Activated T-cell treated with anti-CD3 and anti-CD28 coated beads for 24 hours (primary cell): ENCODE measurements around the gene SDK1.
"Not testable (repeated sequence)": the region's sequence is repeated elsewhere in the genome, so short reads cannot be mapped to it uniquely, and the experiment has no call there.

Source experiments
- DNase-seq: peaks from one replicate; pipeline ENCODE4 v3.0.0-alpha.2; 2020; ENCODE audit warnings: low read depth

Gene SDK1

DNA sequence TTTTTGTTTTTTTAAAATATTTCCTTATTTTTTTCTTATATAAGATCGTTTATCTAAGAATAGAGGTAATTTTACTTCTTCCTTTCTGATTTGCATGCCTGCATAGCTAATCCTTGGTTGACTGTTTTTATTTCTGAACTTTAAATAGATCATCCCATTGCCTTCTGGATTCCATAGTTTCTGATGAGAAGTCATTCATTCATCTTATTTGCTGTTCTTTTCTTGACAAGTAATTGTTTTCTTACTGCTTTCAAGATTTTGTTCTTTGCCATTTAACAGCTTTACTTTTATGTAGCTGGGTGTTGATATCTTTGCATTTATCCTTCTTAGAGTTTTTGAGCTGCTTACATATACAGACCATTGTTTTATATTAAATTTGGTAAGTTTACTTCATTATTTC, 437.9 kb downstream of the SDK1 start:
- no peak for DNase-seq

DNA sequence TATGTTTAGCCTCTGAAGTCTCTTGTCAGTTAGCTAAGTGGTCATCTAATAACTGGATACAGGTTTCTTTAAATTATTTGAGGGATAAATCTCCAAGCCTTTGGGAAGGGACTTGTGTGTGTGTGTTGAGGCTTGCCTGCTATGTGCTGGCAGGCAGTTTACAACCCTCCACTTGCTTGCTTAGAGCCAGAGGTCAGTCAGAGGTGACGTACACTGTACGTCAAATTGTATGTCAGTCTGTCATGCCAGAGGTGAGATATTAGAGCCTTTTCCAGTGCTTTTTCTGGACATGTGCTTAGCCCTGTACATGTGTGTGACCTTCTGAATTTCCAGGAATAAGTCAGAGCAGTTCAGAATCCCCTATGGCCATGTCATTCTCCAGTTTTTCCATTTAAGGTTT, 438.9 kb downstream of the SDK1 start:
- DNase-seq, result no peak

DNA sequence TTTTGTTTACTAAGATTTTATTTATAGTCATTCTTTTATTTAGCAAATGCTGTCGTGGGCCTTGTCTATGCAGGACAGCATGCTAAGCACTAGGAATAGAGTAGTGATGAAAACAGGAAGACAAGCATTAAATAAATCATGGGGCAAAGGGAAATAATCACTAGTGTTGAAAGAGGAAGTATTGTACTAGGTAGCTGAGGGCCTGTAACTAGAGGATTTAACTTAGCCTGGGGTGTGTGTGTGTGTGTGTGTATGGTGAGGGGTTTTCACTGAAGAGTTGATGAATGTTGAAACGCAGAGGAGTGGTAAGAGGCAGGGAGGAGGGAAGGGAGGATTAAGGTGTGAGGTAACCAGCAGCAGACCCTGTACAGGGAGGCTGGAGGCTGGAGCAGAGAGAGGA, 446.4 kb downstream of the SDK1 start:
- DNase-seq, result no peak

DNA sequence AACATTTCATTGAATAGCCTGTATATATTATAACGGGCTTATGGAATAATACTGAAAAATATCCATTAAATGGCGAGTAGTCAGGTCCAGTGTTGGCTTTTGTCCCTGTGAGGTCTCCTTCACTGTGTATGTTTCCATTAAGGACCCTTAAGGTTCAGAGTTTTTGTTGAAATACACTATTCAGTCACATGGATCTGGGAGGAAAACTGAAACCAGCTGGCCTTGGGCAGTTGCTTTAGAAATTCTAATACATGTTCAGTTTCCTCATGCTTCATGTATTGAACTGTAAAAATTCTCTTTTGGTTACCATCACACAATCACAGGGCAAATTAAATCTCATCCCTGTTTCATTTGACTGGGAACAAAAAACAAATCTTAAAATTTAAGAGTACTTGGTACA, 447.3 kb downstream of the SDK1 start:
- DNase-seq, result no peak

DNA sequence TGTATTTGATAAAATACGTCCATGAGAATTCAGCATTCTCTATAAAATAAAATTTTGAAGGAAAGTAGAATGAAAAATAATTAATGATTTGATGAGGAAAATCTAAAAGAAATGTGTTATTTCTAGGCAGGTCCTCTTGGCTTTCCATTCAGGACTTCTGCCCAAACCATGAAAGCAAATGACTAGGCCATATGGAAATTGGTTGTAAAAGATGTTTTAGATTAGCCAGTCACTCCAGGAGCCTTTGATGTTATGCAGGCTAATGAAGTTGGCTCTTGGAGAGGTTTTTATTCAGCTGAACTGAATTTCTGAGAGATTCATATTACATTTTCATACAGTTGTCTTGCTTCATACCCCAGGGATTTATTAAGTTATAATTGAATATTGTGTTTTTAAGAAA, 452.8 kb downstream of the SDK1 start:
- no peak for DNase-seq

DNA sequence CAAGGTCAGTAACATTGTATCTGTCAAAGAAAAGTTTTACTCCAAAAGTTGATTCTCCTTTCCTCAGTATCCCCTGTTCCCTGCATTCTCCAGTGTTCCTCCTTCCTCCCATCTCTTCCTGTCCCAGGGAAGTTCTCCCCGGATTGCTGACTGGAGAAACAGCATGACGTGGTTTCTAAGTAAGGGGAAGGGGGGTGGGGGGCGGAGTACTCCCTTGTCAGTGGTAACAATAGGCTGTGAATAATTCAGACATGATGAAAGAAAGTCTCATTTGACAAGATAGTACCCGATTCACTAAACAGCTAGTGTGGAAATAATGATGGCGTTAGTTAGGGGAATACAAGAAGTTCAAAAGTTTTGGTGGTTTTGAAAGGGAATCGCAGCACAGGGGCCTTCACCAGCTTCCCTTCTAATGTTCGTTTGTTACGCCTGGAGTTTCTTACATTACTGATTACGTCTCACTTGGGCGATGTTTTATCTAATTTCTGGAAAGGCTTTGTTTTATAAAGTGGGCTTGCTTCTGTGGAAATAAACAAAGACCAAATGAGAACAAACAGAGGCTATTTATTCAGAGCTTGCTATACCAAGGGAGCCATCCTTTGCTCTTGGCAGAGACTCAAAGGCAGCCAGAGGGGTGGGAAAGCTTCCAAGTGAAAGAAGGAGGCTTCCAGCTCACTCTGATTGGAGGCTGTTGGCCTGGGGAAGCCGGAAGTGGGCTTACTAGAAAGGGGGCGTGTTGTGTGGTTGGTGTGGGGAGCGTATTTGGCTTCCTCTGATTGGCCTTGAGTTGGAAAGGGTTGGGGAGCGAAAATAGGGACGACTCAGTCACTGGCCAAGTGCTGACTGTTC, 453.7 kb downstream of the SDK1 start:
- no peak for DNase-seq

DNA sequence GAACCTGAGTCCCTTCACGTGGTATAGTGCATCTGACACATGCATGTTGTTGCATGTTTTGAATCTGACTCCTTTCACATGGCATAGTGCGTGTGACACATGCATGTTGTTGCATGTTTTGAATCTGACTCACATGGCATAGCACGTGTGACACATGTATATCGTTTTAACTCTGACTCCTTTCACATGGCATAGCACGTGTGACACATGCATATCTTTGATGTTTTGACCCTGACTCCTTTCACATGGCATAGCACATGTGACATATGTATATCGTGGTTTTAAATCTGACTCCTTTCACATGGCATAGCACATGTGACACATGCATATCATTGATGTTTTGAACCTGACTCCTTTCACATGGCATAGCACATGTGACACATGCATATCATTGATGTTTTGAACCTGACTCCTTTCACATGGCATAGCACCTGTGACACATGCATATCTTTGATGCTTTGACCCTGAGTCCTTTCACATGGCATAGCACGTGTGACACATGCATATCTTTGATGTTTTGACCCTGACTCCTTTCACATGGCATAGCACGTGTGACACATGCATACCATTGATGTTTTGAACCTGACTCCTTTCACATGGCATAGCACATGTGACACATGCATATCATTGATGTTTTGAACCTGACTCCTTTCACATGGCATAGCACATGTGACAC, 454.9 kb downstream of the SDK1 start:
- DNase-seq, result not testable (repeated sequence)

DNA sequence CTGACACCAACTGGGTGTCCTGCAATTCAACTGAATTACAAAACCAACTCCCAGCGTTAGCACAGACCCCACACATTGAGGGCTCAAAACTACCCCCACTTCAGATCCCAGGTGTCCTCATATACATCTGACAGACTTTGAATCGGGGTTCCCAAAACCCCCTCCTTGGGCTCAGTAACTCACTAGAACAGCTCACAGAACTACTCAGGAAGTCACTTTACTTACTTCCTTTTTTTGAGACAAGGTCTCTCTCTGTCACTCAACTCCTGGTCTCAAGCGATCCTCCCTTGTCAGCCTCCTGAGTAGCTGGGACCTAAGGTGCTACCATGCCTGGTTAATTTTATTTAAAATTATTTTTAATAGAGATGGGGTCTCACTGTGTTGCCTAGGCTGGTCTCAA, 456.0 kb downstream of the SDK1 start:
- no peak for DNase-seq

DNA sequence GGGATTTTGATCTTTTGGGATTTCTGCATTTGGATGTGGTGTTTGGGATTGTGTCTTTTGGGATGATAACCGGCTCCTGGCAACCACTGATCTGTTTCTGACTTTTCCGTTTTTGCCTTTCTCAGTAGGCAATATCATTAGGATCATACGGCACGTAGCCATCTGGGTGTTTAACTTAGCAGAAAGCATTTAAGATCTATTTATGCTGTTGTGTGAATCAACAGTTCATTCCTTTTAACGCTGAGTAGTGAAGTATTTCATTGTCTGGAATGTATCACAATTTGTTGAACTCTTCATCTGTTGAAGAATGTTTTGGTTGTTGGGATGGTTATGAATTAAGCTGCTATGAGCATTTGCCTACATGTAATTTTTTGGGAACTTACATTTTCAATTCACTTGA, 459.6 kb downstream of the SDK1 start:
- no peak for DNase-seq

DNA sequence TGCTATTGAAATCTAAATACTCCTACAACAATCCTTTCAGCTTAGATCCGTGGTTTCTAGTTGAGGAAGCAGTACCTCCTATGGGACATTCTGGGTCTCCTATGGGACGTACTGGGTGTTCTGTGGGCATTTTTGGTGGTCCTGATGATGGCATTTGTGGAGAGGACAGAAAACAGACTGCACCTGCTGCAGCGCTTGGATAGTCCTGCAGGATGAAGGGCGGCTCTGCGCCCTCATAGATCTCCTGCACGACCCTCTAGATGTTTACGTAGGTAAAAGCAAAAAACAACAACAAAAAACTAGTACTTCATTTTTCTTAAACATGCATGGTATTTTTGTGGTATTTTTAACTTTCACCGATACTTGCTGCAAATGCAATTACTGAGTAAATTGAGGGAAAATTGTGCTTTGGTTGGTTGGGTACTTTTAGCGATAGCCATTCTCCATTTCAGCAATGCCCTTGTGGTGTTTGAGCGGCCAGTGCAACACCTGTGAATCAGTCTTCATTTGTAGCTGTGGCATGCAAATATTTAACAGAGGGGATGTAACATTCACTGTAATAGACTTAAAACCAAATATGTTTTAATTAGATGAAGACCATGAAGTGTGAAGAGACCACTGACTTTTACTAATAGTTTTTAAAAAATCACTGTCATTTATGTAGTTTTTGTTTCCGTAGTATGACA, 461.2 kb downstream of the SDK1 start:
- DNase-seq, result no peak

DNA sequence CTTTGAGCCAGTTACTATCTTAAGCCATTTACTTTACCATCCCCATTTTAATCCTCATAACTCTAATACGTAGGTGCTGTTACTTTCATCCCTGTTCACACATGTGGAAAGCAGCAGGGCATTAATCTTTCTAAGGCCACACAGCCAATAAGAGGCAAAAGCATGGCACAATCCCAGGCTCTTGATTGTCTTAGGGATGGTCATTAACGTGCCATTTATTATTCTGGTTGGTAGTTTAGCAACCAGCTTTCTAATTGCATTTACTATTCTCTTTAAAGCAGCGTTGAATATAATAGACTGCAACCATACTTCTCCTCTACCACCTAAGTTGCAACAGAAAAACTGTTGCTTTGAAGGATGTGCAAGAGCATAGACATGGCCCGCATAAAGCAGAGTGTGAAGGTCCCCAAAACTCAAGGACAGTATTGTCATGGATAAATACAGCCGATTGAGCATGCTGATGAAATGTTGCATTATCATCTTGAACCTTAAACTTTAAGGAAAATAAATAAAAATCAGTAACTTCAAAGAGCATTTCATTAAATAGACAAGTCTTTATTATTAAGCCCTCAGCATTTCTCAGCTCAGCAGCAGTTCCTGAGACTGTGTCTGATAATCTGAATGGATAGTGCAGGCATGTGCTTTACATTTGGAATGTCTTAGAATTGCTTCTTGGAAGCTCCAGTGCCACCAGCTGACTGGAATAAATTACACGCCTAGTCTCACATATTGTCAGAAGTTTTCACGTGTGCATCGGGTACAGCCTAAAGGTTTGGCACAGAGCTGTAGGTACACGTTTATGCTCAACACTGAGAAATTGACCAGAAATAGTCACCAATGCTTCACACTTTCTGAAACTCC, 467.1 kb downstream of the SDK1 start:
- no peak for DNase-seq

DNA sequence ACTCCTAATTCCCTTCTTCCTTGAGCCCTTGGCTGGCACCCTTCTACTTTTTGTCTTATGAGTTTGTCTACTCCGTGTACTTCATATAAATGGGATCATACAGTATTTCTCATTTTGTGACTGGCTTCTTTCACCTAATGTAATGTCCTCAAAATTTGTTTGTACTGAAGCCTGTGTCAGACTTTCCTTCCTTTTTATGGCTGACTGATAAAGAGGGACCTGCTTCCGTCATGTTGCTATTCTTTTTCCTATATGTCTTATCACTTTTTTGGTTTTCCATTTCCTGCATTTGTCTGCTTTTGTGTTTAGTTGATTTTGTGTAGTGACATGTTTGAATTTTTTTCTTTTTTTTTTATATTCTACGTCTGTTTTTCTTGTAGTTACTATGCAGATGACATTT, 470.9 kb downstream of the SDK1 start:
- DNase-seq, result no peak

DNA sequence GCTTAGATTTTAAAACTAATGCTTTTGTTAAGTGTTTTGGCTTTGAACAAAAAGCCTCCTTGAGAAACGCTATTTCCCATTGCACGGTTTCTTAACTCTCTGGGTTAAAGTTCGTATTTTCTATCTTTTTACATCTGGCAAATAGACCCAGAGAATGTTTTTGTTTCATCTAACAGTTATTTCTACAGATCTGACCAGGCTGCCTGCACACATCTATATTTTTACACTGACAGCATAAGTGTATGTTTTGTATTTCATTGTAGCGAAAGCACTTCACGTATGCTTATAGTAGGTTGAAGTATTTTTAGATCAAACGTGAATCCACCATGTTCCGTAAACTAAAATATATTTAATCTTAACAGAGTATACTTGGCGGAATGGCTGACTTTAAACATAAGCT, 477.3 kb downstream of the SDK1 start:
- DNase-seq, result no peak

DNA sequence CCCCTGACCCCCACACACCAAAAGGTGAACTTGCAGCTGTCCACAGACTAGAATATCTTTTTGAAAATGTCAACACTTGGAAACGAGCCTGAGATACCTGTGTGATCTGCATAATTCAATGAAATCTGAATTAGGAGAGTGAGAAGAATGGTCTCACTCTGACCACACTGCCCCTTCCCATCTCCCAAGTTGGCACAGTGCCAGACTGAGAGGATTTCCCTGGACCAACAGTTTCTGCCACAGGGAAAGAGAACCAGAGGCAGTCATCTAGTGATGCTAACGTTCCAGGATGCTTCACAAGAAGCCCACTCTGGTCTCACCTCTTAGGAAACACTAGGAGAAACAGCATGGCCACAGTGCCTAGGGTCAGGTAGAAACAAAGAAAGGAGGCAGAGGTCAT, 479.0 kb downstream of the SDK1 start:
- no peak for DNase-seq

DNA sequence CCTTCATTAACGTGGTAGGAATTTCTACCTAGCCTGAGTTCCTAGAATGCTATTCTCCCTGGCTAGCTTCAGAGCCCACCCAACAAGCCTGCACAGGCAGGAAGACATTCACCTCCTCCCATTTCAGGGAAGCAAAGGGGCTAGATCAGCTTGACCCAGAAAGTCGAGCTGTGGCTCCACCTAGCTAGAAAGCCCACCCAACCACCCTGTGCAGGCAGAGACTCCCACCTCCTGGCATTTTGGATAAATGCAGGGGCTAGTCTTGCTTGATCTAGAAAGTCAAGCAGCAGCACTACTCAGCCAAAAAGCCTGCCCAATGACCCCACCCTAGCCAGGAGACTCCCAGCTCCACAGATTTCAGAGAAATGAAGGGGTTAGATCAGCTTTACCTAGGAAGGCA, 479.5 kb downstream of the SDK1 start:
- DNase-seq, result no peak

DNA sequence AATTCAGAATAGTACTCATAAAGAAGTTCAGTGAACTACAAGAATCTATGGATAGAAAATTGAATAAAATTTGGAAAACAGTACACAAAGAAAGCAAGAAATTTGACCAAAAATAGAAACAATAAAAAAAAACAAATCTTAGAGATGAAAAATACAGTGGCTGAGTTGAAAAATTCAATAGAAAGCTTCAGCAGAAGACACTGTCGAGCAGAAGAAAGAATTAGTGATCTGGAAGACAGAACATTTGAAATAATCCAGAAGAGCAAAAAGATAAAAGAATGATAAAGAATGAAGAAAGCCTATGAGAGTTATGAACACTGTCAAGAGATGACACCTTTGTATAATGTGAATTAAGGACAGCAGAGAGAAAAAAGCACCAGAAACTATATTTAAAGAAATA, 480.6 kb downstream of the SDK1 start:
- DNase-seq, result no peak

DNA sequence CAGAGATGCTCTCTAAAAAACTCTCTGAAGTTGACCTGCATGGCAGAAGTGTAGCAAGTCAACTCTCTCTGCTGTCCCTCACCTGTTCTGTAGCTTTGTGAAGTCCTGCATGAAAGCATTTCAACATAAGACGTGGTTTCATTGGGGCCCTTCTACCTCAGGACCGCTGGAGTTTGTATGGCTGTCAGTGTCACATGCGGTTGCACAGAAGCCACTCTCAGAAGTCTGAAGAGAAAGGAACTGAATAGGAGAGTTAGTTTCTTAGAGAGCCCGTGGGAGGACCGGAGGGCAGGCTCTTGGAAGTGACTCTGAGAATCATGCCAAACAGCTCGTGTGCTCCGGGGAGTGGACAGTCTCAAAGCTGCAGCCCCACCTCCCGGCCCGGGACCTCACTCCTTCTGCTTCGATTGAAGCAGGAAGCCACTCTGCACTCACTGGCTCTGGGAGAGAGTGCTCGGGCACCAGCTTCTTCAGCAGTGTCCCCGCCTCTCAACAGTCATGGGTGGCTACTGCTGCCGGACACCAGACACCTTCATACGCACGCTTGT, 486.7 kb downstream of the SDK1 start:
- no peak for DNase-seq

DNA sequence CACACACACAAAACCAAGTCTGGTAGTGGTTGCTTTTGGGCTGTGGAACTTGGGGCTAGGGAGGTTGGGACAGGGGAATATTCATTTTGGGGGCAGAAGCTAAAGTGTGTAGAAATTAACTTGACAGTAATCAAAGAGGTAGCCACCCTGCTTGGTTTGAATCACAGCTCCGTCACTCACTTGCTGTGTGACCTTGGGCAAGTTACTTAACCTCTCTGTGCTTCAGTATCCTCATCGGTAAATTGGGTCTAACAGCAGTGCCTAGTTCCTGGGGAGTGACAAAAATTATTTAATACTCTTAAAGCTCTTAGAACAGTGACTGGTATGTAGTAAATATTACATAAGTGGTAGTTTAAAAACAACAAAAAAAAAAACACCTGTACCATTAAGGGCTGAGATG, 489.8 kb downstream of the SDK1 start:
- no peak for DNase-seq

DNA sequence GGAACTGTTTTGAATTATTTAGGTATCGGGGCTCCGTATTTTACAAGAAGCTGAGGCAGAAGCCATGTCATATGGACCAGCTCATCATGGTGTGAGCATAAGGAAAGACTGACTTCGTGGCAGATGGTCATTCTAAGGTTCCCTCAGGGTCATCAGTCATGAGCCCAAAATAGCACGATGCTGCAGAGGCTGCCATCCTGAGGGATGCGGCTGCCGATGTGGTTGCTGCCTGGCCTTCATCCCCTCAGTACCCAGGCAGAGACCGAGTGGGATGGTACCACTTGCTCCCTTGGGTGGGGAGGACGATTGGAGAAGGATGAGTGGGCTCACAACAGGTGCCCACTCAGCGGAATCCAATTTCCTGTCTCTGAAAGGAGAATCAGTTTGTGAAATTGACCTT, 490.3 kb downstream of the SDK1 start:
- DNase-seq, result no peak

DNA sequence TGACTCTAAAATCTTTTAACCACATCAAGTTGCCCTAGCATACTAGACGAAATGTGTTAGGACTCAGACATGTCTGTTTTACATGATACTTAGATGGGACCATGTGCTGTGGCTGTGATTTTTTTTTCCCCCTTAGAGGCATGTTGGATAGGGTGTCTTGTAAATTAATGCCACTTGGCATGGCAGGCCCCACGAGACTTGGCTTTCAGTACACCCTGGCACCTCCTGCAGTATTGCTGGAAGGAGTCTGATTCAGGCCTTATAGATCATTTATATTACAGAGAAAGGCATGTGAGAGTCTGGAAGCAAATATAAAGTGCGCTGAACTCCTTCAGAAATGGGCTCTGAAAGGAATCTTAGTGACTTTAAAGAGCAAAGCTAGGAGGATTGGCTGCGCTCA, 494.1 kb downstream of the SDK1 start:
- no peak for DNase-seq

DNA sequence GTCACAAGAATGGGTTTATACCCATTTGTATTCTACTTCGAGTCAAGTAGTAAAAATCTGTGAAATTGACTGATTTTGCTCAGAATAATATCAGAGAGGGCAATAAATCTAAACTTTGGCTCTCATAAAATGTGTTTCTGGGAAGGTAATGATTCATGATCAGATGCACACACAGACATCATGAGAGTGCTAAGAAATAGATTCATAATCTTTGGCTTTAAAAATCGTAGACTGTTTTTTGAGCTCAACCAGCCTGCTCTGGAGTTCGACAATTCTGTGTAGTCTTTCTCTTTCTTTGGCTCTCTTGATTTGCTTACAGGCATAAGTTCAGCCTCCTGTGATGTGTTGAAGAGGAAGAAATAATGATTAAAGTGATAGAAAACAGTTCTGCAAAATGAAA, 494.7 kb downstream of the SDK1 start:
- DNase-seq, result no peak

DNA sequence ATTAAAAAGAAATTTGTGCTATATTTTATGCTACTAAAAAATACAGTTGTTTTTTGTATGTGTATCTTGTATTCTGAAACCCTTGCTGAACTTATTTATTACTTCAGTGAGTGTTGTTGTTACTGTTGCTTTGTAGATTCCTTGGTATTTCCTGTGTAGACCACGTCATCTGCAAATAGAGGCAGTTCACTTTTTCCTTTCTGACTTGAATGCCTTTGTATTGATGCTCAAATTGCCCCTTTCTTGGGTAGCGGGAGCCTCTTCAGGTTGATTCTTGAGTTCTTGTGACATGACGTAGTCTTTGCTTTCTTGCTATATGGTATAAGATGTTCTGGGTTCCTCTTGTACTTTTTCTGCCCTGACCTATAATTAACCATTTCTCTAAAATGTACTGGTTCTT, 504.1 kb downstream of the SDK1 start:
- DNase-seq, result no peak
